ENCODE data around the gene MAD1L1.
A peak's percentile ranks its signal among the peaks of the same experiment; 100 is the strongest.

Gene MAD1L1

DNA sequence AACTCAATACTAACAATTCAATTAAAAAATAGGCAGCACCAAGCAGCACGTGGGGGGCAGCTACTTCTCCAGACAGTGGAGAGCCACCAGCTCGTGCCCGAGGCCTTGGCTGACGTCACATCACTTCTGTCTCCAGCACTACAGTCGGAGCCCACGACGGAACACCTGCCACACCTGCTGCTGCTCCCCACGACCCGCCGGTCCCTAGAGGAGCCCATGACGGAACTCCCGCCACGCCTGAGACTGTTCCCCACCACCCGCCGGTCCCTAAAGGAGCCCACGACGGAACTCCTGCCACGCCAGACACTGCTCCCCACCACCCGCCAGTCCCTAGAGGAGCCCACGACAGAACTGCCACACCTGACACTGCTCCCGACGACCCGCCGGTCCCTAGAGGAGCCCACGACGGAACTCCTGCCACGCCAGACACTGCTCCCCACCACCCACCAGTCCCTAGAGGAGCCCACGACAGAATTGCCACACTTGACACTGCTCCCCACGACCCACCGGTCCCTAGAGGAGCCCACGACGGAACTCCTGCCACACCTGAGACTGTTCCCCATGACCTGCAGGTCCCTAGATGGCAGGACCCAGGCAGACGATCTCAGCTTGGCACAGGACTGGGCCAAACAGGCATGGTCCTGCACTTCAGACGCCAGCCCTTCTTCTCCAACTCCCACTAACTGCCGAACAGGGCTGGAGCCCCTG is 304.7 kb downstream of the MAD1L1 start:
- no peak for DNase-seq (ENCODE audit: low read depth in 2 of 2)

DNA sequence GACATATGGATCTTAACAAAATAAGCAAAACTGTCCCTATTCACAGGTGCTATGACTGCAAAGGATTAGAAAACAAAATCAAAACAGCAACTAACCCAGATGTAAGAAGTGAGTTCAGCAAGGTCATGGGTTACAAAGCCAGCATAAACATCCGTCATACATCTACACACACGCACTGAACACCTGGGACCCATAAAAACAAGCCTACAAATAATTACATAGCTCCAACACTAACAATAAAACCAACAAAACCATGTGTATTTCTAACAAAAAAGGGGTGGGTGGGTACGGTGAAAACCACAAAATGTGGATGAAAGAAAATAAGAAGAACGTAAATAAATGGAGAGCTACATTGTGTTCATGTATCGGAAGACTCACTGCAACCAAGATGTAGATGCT is 305.8 kb downstream of the MAD1L1 start:
- no peak for DNase-seq (ENCODE audit: low read depth in 2 of 2)

DNA sequence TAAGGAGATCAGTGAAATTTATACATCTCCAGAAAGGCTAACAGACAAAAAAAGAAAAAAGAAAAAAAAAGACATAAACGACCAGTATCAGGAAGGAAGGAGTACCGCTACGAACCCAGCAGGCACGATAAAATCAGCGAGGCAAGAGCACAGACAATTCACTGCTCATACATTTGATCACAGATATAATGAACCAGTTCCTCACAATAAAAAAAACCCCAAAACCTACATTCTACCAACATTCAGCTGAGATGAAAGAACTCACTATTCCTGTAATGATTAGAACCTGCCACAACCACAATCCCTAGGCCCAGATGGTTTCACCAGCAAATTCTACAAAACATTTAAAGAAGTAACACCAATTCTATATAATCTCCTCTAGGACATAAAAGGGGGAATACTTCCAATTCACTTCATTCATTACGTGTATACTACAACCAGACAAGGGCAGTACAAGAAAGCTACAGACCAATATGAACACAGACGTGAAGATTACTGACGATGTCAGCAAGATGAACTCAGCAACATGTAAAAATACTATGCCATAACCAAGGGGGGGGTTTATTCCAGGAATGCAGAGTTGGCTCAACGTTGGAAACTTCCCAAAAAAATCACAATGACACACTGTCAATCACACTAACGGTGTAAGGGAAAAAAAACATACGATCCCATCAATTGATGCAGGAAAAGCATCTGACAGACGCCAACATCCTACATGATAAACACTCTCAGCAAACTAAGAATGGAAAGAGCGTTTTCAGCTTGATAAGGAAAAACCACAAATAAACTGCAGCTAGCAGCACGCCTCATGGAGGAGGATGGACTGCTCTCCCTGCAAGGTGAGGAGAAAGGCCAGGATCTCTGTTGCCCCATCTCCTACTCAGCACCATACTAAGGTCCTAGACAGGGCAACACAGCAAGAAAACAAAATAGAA is 306.5 kb downstream of the MAD1L1 start:
- DNase-seq (ENCODE audit: low read depth in 2 of 2) = no peak

DNA sequence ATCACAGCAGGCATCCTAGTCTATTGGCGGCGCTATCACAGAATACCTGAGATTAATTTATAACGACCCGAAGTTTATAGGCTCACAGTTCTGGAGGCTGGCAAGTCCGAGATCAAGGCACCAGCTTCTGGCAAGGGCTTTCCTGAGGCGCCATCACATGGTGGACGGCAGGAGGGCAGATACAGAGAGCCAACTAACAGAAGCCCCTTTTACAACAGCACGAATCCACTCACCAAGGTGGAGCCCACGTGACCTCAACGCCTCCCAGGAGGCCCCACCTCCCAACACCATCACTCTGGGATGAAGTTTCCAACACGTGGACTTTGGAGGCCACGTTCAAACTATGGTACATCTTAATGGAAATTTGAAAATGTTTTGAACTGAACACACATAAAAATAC is 307.4 kb downstream of the MAD1L1 start:
- no peak for DNase-seq (ENCODE audit: low read depth in 2 of 2)

DNA sequence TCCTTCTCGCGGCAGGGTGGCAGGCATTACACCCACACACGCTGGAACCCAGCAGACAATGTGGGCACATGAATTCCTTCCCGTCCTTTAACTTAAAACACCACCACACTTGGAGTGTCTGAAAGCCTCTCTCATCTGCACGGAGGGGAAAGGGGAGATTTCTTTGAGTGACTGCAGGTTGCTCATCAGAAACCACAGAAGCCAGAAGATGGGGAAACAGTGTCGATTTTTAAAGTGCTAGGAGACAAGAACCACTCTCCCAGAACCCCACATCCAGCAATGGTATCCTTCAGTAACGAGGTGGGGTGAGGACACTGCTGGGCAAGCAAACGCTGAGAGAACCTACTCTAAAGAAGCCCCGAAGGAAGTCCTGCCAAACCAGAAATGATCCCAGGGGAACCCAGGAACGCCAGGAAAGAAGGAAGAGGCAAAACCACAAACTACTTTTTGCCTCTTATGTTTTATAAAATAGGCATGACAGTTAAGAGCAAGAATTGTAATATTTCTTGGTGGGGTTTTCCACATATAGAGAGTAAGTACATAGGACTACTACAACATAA is 308.4 kb downstream of the MAD1L1 start:
- DNase-seq (ENCODE audit: low read depth in 2 of 2) = no peak

DNA sequence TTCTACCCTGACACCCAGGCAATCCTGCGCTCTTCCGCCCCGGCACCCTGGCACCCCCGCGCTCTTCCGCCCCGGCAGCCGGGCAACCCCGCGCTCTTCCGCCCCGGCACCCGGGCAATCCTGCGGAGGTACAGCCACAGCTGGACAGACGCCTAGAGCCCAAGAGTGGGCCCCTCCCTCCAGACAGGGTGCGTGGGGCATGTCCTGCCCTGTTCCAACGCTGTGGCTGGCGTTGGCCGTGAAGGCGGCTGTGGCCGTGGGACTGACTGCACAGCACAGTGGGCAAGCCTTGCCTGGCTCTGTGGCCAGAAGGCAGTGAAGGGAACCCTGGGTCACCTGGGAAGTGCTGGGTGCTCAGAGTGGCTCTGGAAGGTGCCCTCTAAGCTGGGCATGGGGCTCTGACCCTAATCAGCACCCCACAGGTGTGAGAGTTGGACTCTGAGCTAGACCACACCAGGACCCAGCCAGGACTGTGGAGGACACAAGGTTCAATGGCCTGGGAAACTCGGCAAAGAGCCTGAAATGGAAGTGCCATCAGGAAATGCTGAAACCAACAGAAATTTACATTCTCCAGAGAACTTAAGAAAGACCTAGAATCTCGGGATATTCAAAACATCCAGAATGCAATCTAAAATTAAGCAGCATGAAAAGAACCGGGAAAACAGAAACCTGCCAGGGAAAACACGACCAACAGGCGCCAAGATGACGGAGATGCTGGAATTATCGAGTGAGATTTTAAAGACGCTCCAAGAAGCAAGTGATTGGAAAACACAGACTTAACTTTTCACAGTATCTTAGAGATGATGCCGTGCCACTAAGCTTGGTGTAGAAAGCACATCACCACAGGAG is 309.1 kb downstream of the MAD1L1 start:
- no peak for DNase-seq (ENCODE audit: low read depth in 2 of 2)

DNA sequence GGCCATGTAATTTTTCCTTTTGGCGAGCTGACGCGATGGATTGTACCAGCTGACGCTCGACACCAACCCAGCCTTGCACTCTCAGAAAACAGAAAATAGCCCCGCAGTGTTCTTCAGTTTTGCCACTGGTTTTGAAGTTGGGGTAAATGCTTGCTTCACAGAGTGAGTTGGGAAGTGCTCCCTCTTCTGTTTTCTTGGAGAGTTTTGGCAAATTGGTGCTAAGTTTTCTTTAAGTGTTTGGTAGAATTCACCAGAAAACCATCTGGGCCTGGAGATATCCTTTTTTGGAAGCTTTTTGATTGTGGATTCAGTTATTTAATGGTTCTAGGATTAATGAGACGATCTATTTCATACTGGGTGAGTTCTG is 309.9 kb downstream of the MAD1L1 start:
- no peak for DNase-seq (ENCODE audit: low read depth in 2 of 2)

DNA sequence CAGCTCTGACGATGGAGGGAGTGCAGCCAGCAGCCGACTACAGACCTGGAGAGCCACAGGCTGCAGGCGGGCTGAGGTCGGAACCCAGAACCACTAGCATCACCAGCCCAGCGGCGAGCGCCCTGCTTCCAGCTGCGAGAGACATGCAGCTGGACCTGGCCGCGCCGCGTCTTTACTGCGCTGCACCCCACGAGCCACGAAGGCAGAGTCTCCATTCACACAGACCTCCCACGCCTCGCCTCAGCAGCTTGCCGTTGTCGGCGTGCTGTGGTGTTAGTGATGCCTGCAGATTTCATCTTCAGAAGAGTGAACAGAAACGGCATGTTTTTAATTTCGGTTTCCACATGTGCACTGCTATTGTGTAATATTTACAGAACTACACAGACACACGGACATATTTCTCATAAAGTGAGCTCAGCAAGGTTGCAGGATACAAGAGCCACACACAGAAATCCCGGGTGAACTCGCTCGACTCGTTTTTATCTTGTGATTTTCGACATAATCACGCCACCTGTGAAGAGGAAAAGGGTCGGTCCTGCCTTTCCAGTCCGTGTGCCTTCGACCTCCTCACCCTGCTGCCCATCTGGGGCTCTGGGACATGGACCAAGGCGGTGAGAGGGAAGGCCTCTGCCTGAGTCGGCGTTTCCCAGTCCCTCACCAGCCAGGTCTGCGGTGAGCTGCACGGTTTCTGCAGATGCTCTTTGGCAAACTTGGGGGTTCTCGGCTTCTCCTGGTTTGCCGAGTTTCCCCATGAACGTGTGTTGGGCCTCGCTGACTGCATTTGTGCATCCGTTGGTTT is 310.5 kb downstream of the MAD1L1 start:
- DNase-seq (ENCODE audit: low read depth in 2 of 2) = peak; percentile 26 to 55

DNA sequence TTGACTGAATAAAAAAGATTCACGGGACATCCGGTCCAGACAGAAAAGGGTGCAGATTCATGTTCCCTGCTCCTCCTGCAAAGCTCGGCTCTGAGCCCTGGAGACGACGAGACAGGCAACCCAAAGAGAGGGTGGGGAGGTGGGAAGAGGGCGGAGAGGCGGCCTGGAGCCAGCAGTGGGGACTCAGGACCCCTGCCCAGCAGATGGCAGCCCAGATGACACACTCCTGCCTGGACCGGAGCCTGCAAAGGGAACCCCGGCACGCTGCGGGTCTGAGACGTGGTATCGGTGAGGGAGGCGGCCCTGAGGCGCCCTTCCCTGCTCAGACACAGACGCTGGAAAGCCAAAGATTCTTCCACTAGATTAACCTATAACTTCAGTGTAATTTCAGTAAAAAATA is 311.9 kb downstream of the MAD1L1 start:
- no peak for DNase-seq (ENCODE audit: low read depth in 2 of 2)

DNA sequence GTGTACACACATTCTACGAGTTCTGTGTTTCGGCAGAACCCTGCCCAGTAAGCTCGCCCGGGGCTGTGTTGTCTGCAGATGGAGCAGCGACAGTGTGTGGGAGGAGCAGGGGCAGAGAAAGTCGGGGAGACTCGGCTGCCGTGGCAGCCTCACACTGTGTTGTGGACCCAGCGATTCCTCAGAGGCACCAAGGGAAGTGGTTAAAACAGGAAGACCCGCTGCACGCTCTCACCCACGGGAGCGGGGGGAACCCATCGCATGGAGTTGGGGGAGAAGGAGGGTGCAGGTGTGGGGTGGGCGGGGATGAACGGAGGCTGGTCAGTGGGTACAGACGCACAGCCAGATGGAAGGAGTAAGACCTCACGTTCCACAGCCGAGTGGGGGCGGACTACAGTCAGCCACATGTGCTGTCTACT is 312.5 kb downstream of the MAD1L1 start:
- peak in 1 of 2 donors; percentile 36 for DNase-seq (ENCODE audit: low read depth in 2 of 2)

DNA sequence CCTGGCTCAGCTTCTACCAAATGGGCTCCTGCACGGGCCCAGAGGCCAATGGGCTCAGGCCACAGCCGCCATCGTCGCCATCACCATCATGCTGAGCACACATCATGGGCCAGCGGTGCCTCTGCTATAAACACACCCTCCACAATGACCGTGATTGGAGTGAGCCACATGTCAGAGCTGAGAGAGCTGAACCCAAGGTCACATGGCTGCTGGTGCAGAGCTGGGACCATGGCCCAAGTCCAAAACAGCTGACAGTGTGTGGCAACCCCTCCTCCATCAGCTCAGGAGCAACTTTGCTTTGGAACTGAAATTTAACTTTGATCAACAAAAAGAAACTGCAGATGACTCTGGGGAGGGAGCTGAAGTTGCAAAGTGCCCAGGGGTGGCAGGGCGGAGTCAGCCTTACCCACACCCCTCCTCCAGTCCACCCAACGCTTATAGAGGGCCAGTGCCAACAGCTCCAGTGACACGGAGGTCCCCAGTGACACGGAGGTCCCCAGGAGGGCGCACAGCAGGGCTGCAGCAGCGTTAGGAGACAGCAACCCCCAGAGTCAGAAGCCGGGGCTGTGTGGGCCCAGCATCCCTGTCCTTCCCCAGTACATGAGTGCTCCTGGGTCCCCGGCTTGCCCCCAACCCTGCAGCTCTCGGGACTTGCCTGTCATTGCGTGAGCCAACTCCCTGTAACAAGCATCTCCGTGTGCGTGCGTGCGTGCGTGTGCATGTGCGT is 313.0 kb downstream of the MAD1L1 start:
- DNase-seq (ENCODE audit: low read depth in 2 of 2) = no peak

DNA sequence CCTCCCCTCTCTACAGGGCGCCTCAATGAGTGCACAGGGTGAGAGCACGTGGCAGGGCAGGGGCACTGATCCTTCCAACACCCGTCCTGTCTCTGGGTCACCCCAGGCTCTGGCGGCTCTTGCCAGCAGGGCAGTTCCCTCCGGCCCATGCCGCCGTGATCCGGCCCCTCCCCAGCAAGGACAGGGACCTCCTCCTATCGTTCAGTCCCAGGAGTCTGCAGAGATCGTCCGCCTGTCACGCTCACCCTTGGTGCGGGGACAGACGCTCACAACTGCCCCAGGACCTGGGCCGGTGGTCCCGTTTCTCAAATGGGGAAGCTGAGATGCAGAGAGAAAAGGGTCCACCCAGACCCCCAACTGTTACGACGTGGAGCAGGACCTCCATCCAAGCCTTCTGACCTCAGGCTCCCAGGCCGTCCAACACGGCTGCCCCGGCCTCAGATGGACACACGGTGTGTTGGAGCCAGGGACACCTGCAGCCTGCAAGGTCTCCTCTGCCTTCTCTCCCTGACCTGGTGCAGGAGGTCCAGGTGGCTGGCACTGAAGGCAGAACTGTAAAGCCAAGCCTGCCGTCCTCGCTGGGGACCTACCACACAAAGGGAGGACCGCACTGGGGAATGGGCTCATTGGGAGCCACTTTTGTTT is 313.7 kb downstream of the MAD1L1 start:
- no peak for DNase-seq (ENCODE audit: low read depth in 2 of 2)

DNA sequence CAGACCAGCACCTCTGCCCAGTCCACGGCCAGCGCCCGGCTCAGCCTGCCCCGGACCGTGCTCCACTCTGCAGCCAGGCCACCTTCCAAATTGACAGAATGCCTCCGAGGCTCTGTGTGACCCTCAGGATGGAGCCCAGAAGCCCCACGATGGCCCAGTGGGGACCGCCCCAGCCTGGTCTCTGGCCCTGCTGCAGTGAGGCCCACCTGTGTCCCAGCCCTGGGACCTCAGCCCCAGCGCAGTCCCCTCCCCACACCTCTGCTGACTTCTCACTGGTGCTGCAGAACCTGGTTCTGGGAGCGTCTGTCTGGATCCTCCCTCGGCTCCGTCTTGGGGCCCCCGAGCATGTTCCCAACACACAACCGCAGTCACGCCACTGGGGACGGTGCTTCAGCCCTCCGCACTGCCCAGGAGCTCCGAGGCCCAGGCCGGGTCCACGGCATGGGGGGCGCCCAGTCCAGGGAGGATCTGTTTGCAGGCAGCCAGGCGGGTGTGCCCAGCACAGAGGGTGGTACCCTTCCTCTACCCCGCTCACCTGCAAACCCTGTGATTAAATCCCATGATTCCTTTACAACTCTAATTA is 314.6 kb downstream of the MAD1L1 start:
- no peak for DNase-seq (ENCODE audit: low read depth in 2 of 2)

DNA sequence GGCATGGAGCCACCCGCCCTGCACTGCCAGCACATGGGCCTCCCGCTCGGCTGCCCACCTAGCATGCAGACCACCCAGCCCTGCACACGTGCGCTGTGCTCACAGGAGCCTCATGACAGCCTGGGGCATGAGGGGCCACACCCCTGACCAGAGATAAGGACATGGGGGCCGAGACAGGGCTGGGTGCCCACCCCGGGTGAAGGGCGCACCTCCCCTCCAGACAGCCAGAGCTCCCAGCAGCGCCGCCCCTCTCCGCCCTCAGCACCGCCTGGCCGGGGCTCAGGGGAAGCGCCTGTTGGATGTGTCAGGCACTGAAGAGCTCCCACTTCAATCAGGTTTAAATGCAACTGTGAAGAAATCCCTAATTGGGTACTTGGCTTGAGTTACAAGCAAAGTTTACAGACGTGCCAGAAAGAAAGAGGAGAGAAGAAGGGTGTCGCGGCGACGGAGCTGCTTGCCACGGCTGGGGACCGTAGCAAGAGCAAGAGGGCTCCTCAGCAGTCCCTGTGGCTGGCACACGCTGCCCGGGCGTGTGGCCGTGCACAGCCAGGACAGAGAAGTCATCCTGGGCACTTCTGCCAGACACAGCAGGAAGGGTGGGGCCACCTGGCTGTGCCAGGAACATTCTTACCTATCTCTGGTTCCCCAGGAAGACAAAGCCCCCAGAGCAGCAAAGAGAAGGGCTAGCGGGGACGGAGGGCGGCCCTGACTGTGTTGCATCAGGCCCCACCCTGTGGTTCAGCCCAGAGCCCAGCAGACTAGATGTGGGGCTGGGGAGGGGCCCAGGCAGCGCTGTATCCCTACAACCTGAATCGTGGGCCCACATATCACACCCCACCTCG is 315.3 kb downstream of the MAD1L1 start:
- DNase-seq (ENCODE audit: low read depth in 2 of 2) = no peak

DNA sequence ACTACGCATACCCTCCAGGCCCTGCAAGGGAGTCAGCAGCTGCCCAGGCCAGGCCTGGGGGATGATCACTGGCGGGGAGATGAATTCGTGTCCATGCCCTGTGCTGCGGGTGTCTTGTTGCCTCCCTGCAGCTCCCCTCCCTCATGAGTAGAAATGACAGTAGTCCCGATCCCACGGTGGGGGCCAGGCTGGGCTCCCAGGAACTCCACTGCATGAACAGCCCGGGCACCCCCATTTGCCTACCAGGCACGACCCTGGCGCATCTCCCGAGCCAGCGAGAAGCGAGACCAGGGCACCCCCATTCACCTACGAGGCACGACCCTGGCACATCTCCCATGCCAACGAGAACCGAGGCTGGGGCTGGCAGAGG is 316.2 kb downstream of the MAD1L1 start:
- DNase-seq (ENCODE audit: low read depth in 2 of 2) = no peak

DNA sequence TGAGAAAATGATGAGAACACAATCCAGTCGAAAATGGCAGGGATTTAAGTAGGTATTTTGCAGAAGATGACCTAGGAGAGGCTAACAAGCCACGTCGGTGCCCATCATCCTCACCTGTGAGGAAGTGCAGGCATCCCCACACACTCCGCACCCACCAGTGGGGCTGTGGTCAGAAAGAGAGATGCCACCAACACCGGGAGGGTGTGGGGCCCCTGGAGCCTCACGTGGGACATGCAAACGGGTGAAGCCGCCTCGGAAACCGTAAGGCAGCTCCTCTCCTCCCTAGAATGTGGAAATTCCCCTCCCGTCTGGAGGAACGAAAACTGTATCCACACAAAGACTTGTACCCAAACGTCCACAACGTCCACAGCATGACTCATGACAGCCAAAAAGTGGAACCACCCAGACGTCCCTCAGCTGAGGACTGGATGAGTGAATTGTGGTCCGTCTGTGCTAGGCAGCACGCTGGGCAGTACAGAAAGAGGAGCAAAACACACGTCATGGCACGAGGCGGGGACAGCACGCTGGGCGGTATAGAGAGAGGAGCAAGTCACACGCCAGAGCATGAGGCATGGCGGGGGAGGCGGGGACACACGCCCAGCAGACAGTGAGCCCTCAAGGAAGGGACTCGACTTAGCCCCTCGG is 316.7 kb downstream of the MAD1L1 start:
- DNase-seq (ENCODE audit: low read depth in 2 of 2) = no peak

DNA sequence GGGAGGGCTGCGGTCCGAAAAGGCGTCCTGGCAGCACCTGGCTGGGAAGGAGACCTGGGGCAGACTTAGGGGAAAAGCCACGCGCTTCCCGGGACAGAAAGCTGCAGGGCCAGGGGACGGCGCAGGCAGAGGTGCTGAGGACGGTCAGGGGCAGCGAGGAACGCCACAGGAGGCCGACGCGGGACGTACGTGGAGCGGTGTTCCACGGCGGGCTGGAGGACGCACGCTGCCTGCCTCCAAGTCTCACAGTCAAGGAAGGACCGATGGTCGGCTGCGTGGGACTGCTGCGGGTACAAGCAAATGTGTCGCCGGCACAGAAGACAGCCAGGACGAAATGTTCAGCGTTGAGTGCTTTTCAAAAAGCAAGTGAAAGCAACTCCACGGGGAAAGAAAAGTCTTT is 317.4 kb downstream of the MAD1L1 start:
- no peak for DNase-seq (ENCODE audit: low read depth in 2 of 2)

DNA sequence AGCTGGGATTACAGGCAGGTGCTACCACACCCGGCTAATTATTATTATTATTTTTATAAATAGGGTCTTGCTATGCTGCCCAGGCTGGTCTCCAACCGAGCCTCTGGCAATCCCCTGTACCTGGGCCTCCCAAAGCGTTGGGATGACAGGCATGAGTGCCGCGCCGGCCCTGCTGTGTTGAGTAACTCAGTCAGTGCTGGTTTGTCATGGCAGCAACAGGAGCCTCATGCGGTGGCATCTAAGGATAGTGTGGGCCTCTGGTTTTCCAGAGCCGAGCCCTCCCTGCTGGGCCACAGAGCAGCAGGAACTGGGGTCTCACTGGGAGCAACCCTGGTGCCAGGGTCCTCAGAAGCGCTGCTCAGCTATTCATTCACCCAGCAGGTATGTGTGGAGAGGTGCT is 318.0 kb downstream of the MAD1L1 start:
- DNase-seq (ENCODE audit: low read depth in 2 of 2) = no peak
